ENCODE measurements around the gene CWF19L1. TPM values are rescaled to one million over a fixed set of nuclear protein-coding genes. Genes with fewer than 3 reads are reported as not detected.

The CWF19L1 gene
- total and polyA plus RNA-seq, 2 of the 13 experiments (the other 11 are each of a cell fraction or from before 2014, with no cell fraction given) = 13.6 to 42.1 TPM

GRCh38 chr10:100185364-100186252 is 81.8 kb downstream of the CWF19L1 start, which contains the start of gene ERLIN1 (continued):
- TF ChIP-seq ZNF574 (CRISPR knock-in tag; IDR thresholded peaks at IDR 0.05) (peak; percentile 89), SYNCRIP (IDR thresholded peaks at IDR 0.05; ENCODE audit: insufficient read depth, low read depth, low read length) (no peak), AHR (CRISPR knock-in tag; IDR thresholded peaks at IDR 0.05) (0 out of 2 replicates have a peak, but pooled peaks have one; percentile 46), FOXA1 (IDR thresholded peaks at IDR 0.05) (no peak), FOXA1 (CRISPR knock-in tag; IDR thresholded peaks at IDR 0.05) (peak; percentile 54; the same call in 1 of the 2 replicates), ZNF335 (CRISPR knock-in tag; IDR thresholded peaks at IDR 0.05) (no peak; the same call in 1 of the 2 replicates), BHLHE40 (IDR thresholded peaks at IDR 0.05; ENCODE audit: low read length) (peak; percentile 99)
- TF ChIP-seq, protein P1, sequence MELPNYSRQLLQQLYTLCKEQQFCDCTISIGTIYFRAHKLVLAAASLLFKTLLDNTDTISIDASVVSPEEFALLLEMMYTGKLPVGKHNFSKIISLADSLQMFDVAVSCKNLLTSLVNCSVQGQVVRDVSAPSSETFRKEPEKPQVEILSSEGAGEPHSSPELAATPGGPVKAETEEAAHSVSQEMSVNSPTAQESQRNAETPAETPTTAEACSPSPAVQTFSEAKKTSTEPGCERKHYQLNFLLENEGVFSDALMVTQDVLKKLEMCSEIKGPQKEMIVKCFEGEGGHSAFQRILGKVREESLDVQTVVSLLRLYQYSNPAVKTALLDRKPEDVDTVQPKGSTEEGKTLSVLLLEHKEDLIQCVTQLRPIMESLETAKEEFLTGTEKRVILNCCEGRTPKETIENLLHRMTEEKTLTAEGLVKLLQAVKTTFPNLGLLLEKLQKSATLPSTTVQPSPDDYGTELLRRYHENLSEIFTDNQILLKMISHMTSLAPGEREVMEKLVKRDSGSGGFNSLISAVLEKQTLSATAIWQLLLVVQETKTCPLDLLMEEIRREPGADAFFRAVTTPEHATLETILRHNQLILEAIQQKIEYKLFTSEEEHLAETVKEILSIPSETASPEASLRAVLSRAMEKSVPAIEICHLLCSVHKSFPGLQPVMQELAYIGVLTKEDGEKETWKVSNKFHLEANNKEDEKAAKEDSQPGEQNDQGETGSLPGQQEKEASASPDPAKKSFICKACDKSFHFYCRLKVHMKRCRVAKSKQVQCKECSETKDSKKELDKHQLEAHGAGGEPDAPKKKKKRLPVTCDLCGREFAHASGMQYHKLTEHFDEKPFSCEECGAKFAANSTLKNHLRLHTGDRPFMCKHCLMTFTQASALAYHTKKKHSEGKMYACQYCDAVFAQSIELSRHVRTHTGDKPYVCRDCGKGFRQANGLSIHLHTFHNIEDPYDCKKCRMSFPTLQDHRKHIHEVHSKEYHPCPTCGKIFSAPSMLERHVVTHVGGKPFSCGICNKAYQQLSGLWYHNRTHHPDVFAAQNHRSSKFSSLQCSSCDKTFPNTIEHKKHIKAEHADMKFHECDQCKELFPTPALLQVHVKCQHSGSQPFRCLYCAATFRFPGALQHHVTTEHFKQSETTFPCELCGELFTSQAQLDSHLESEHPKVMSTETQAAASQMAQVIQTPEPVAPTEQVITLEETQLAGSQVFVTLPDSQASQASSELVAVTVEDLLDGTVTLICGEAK (IDR thresholded peaks at IDR 0.05) = no peak
- TF ChIP-seq, protein P1 (CRISPR knock-in tag; IDR thresholded peaks at IDR 0.05) = peak; percentile 73; the same call in 1 of the 2 replicates
- TF ChIP-seq, protein P2, sequence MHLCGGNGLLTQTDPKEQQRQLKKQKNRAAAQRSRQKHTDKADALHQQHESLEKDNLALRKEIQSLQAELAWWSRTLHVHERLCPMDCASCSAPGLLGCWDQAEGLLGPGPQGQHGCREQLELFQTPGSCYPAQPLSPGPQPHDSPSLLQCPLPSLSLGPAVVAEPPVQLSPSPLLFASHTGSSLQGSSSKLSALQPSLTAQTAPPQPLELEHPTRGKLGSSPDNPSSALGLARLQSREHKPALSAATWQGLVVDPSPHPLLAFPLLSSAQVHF (CRISPR knock-in tag; IDR thresholded peaks at IDR 0.05) = peak; percentile 97
- TF ChIP-seq, protein P3, sequence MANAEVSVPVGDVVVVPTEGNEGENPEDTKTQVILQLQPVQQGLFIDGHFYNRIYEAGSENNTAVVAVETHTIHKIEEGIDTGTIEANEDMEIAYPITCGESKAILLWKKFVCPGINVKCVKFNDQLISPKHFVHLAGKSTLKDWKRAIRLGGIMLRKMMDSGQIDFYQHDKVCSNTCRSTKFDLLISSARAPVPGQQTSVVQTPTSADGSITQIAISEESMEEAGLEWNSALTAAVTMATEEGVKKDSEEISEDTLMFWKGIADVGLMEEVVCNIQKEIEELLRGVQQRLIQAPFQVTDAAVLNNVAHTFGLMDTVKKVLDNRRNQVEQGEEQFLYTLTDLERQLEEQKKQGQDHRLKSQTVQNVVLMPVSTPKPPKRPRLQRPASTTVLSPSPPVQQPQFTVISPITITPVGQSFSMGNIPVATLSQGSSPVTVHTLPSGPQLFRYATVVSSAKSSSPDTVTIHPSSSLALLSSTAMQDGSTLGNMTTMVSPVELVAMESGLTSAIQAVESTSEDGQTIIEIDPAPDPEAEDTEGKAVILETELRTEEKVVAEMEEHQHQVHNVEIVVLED (CRISPR knock-in tag; IDR thresholded peaks at IDR 0.05; ENCODE audit: borderline replicate concordance) = peak; percentile 98

Data from HepG2 (cell line).